Memory B cell (primary cell): ENCODE measurements around the gene YEATS4.
"Not testable (repeated sequence)": the region's sequence is repeated elsewhere in the genome, so short reads cannot be mapped to it uniquely, and the experiment has no call there.

Experiments
- ATAC-seq: fragments of 150-1000 bp; cut with Tn5 transposase; 2 replicates; pipeline ENCODE4 v1.10.0; 2021; ENCODE audit warnings: low read depth, mild to moderate bottlenecking, moderate library complexity
- DNase-seq, 2 donors: peaks; one replicate each; pipeline ENCODE4 v3.0.0; 2022; ENCODE audit warnings: low spot score in 2 of 2
- H3K27ac Mint-ChIP-seq: one replicate; pipeline ENCODE4 v1.8.0; 2022; ENCODE audit warnings: mild to moderate bottlenecking, moderate library complexity, mixed read lengths
- H3K27me3 Mint-ChIP-seq: one replicate; pipeline ENCODE4 v1.8.0; 2022; ENCODE audit warnings: mixed read lengths
- H3K36me3 Mint-ChIP-seq: one replicate; pipeline ENCODE4 v1.8.0; 2022; ENCODE audit warnings: mild to moderate bottlenecking, mixed read lengths
- H3K4me1 Mint-ChIP-seq: one replicate; pipeline ENCODE4 v1.8.0; 2022; ENCODE audit warnings: mixed read lengths
- H3K4me3 Mint-ChIP-seq: one replicate; pipeline ENCODE4 v1.8.0; 2022; ENCODE audit warnings: mild to moderate bottlenecking, moderate library complexity, mixed read lengths
- H3K9me3 Mint-ChIP-seq: one replicate; pipeline ENCODE4 v1.8.0; 2022; ENCODE audit warnings: mixed read lengths

YEATS4 gene

DNA sequence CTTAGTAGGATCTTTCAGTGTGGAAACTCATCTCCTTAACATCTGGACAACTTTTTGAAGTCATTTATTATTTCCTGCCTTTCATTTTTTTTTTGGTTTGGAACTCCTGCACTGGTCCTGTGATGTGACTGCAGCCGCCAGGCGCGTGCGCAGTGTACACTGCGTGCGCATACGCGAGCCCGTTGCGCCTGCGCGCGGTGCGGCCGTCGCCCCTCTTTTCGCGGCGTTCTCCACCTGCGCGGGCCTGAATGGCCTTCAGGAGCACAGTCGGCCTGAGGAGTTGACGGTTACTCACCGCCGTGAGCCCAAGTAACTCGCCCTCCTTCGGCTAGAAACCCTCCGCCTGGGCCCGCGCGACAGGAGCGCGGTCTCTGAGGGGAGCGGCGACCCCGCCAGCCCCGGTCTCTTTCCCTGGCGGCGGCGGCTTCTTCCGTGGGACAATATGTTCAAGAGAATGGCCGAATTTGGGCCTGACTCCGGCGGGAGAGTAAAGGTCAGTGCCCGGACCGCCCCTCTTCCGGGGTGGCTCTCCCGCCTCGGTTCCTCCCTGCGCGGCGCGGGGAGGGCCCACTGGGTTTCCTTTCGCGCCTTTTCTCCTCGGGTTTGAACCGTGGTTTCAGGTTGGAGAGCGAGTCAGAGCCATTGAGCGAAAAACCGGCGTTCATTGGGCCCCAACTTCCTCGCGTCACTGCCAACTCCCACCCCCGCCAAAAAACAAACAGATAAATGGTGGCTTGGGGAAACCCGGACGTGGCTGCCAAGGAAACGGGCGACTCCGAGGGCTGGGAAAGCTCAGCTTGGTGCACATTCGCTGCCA, at the start of gene YEATS4:
Gene YEATS4, plus strand, starts transcription at position 213 of the 817 bp plus-strand sequence. Its CDS starts 230 bp downstream, at position 443.
- DNase-seq (peak; percentile 76 to 82), ATAC-seq (peak; percentile 82)
- no peaks in the 10 kb centered on the region for H3K27me3 Mint-ChIP-seq
- H3K9me3 Mint-ChIP-seq, result no peaks in the 10 kb centered on the region
- H3K4me1 Mint-ChIP-seq, result peaks cover 9% of the 10 kb centered on the region
- peak within 1 kb of the TSS; percentile 82 for H3K4me3 Mint-ChIP-seq
- H3K27ac Mint-ChIP-seq, result peak within 1 kb of the TSS; percentile 96
- no peaks in the 10 kb centered on the region for H3K36me3 Mint-ChIP-seq

DNA sequence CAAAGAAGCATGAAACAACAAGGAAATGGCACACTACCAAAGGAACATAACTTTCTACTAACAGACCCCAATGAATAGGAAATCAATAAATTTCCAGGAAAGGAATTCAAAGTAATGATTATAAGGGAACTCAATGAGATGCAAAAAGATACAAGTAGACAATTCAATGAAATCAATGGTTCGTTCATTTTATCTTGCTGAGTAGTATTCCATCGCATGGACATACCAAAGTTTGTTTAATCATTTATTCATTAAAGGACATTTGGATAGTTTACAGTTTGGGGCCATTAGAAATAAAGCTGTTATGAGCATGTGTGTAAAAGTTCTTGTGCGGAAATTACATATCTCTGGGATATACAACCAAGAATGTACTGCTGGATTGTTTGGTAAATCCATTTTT, 46.3 kb upstream of the YEATS4 start:
- H3K27ac Mint-ChIP-seq, result no peak overlapping the region
- ATAC-seq, result no peak
- no peaks in the 10 kb centered on the region for H3K27me3 Mint-ChIP-seq
- H3K4me3 Mint-ChIP-seq, result no peak overlapping the region
- DNase-seq, result no peak
- H3K4me1 Mint-ChIP-seq, result no peaks in the 10 kb centered on the region
- H3K36me3 Mint-ChIP-seq, result peaks cover 6% of the 10 kb centered on the region
- H3K9me3 Mint-ChIP-seq, result peaks cover under 1% of the 10 kb centered on the region

DNA sequence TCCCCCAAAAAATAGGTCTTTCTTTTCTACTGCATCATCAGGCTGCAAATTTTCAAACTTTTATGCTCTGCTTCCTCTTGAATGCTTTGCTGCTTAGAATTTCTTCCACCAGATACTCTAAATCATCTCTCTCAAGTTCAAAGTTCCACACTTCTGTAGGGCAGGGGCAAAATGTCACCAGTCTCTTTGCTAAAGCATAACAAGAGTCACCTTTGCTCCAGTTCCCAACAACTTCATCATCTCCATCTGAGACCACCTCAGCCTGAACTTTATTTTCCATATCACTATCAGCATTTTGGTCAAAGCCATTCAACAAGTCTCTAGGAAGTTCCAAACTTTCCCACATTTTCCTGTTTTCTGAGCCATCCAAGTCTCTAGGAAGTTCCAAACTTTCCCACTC, 42.8 kb upstream of the YEATS4 start:
- not testable (repeated sequence) for H3K27me3 Mint-ChIP-seq, H3K9me3 Mint-ChIP-seq, H3K4me3 Mint-ChIP-seq, ATAC-seq, H3K27ac Mint-ChIP-seq, DNase-seq, H3K36me3 Mint-ChIP-seq, H3K4me1 Mint-ChIP-seq

DNA sequence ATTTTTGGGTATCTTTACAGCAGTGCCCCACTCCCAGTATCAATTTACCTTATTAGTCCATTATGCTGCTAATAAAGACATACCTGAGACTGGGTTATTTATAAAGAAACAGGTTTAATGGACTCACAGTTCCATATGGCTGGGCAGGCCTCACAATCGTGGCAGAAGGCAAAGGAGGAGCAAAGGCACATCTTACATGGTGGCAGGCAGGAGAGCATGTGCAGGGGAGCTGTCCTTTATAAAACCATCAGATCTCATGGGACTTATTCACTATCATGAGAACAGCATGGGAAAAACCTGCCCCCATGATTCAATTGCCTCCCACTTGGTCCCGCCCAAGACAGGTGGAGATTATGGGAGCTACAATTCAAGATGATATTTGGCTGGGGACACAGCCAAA, 42.3 kb upstream of the YEATS4 start:
- not testable (repeated sequence) for ATAC-seq, H3K9me3 Mint-ChIP-seq, H3K27ac Mint-ChIP-seq, DNase-seq, H3K4me3 Mint-ChIP-seq, H3K4me1 Mint-ChIP-seq, H3K36me3 Mint-ChIP-seq, H3K27me3 Mint-ChIP-seq

DNA sequence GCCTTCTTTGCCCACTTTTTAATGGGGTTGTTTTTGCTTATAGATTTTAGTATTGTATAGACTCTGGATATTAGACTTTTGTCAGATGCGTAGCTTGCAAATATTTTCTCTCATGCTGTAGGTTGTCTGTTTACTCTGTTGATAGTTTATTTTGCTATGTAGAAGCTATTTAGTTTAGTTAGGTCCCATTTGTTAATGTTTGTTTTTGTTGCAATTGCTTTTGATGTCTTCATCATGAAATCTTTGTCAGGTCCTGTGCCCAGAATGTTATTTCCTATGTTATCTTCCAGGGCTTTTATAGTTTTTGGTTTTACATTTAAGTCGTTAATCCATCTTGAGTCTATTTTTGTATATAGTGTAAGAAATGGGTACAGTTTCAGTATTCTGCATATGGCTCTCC, 41.3 kb upstream of the YEATS4 start:
- no peak for ATAC-seq
- peaks cover 5% of the 10 kb centered on the region for H3K9me3 Mint-ChIP-seq
- peaks cover 6% of the 10 kb centered on the region for H3K36me3 Mint-ChIP-seq
- H3K4me1 Mint-ChIP-seq, result no peaks in the 10 kb centered on the region
- no peak overlapping the region for H3K4me3 Mint-ChIP-seq
- DNase-seq, result no peak
- H3K27me3 Mint-ChIP-seq, result peaks cover 2% of the 10 kb centered on the region
- H3K27ac Mint-ChIP-seq, result no peak overlapping the region

DNA sequence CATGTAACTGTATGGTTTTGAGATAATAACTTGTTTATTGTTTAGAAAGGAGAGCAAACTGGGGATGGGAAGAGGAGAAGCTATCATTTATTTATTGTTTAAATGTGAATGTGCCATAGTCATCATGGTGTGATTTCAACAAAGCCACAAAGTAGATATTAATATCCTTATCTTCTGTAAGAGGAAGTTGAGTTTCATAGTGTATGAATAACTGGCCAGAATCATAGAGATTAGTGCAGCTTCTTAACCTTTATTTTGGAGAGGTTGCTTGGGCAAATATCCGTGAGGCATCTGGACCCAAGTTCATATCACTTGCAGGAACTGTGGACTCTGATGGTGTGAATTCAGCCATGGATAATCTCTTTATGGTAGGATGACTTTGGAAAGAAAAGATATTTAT, 38.2 kb upstream of the YEATS4 start:
- H3K9me3 Mint-ChIP-seq, result peaks cover 5% of the 10 kb centered on the region
- H3K27me3 Mint-ChIP-seq, result peaks cover 2% of the 10 kb centered on the region
- no peak for ATAC-seq
- peaks cover 6% of the 10 kb centered on the region for H3K36me3 Mint-ChIP-seq
- no peak overlapping the region for H3K27ac Mint-ChIP-seq
- no peak for DNase-seq
- peaks cover 2% of the 10 kb centered on the region for H3K4me1 Mint-ChIP-seq
- no peak overlapping the region for H3K4me3 Mint-ChIP-seq

DNA sequence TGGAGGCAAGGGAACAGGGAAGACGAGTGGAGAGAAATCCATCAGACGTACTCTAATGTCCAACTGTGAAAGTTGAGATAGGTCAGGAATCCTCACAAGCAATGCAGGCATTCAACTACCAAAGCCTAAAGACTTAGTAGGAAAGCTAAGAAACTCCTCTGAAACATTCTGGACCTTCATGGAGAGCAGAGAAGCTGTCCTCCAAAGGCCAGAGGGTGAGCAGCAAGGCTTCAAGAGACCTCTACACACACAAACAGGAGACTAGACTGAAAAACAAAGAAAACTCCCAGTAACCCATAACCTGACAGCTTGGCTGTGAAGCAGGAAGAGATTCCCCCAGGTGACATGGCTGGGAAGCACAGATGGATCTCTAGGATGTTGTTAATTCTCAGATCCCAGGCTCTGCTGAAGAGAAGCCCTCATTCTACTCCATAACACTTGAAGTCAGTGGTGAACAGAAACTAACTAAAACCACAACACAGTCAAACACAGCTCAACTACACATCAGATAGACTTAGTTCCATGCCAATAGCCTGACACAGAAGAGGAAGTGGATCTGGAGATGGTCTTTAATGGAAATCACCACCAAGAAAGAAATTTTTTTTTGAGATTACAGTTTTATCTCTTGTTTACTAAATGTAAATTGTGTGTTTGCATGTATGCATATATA, 34.6 kb upstream of the YEATS4 start:
- ATAC-seq, result peak; percentile 78
- Mint-ChIP-seq H3K4me1 (peaks cover 8% of the 10 kb centered on the region), H3K27ac (no peak overlapping the region)

DNA sequence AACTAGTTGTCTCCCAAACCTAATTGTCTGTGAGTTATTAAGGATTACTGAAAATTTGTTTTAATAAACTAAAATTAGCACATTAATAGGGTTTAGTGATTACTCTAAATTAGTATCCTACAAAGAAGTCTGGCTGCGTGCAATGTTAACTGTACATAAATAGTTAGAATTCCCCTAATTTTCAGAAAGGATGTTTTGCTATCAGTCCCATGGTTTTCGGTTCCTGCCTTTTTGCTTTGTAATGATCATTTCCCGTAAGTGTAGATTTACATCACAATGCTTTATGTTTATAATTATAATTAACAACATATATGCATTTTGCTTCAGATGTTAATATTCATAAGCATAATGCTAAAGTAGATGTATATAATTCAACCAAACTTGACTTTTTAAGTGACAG, 31.1 kb upstream of the YEATS4 start:
- H3K4me3 Mint-ChIP-seq, result no peak overlapping the region
- H3K27me3 Mint-ChIP-seq, result no peaks in the 10 kb centered on the region
- peaks cover 4% of the 10 kb centered on the region for H3K36me3 Mint-ChIP-seq
- ATAC-seq (no peak), DNase-seq (no peak)
- H3K27ac Mint-ChIP-seq, result no peak overlapping the region
- no peaks in the 10 kb centered on the region for H3K9me3 Mint-ChIP-seq
- peaks cover 14% of the 10 kb centered on the region for H3K4me1 Mint-ChIP-seq

More for the DNA sequence above, 34.6 kb upstream of the YEATS4 start:
- Mint-ChIP-seq H3K27me3 (peaks cover 2% of the 10 kb centered on the region), H3K9me3 (no peaks in the 10 kb centered on the region), H3K36me3 (peaks cover 4% of the 10 kb centered on the region), H3K4me3 (no peak overlapping the region)
- no peak for DNase-seq

DNA sequence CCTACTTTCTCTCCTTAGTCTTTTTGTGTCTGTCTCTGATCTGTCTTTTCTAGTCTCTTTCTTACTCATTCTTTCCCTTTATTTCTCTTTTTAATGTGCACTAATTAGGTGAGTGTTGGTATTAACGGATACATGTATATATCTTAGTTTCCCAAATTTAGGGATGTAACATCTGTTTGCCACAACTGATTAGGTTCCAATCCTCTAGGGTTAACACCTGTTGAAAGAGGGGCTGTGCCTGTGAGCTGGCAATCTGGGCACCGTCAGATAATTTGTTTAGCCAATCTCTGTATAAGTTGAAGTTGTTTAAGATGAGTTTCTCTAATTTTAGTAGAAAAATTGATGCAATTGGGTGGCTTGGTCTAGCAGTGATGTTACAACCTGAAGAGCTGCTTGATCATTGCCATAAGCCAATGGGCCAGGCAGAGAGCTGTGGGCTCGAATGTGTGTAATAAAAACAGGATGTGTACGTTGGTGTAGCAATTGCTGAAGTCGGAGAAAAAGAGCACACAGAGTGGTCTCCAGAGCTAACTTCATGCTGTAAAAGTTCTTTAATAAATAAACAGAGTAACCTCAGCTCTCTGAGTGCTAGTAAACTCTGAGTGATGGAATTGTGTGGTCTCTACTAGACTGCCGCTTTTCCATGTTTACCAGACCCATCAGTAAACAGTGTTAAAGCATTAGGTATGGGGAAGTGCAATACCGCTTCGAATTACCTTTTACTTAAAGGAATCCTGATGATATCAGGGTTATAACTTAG, 29.7 kb upstream of the YEATS4 start:
- no peak for DNase-seq
- peak overlapping the region; percentile 85 for H3K4me3 Mint-ChIP-seq
- H3K9me3 Mint-ChIP-seq, result no peaks in the 10 kb centered on the region
- H3K27me3 Mint-ChIP-seq, result no peaks in the 10 kb centered on the region
- peak; percentile 21 for ATAC-seq
- peak overlapping the region; percentile 75 for H3K27ac Mint-ChIP-seq
- peaks cover 14% of the 10 kb centered on the region for H3K4me1 Mint-ChIP-seq
- peaks cover 4% of the 10 kb centered on the region for H3K36me3 Mint-ChIP-seq

DNA sequence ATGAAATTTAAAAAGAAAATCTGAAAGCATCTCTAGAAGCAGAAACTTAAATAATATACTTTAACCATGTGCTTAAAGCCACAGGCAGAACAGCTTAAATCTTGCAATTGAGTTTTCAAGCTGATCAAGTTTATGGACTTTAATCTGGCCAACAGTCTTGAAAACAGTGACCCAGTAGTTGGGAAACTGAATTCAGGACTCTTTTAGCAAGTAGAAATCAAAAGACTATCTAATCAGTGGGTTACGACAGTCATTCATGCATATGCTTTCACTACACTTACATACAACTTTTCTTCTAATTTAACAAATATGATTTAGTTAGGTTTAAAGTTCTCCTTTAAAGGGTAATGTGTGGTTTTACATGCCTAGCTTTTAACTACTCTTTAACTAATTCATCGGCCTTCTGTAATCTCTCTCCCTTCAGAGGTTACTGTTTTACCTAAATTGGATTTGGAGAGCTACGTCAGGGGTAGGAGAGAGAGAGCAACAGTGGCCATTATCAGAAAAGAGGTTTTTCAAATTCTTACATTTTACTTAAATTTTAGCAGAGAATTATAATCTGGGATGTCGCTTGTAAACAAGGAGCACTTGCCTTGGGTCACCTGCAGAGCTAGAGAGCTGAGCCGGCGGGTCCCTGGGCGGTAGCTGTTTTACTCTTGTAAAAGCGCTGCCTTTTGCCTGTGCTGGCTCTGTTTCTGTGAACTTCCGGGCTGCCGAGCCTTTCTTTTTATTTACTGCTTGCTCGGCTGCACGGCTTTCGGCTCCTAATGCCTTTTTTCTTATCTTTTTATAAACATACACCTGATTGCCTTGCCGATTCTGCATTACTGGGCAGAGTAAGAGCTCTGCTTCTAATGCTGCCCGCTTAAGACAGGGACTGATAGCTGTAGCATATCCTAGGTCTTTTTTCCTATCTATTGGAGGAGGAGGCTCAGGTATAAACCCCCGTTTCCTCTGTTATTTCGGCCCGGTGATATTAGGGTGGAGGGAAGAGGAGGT, 28.8 kb upstream of the YEATS4 start:
- Mint-ChIP-seq H3K4me1 (peaks cover 12% of the 10 kb centered on the region), H3K4me3 (peak overlapping the region; percentile 85), H3K9me3 (no peaks in the 10 kb centered on the region), H3K27me3 (no peaks in the 10 kb centered on the region), H3K36me3 (peaks cover 4% of the 10 kb centered on the region), H3K27ac (peak overlapping the region; percentile 75)
- peak; percentile 84 for ATAC-seq
- peak; percentile 34 to 36 for DNase-seq

DNA sequence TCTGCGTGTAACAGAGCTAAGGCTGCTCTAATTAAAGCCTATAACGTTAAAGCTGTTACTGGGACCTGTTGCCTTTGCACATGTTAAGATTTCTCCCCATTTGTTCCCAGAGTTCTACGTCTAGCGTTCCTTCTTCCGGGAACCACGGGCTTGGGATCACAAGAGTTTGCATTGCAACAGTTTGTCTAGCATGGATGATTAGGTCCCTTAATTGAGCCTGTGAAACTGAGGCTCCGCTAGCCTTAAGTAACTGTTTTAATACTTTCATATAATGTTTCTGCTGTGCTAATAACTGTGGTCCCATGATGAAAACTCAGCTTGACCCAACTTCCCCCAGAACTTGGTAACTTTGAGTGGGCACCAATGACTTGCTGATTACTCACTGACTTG, 28.0 kb upstream of the YEATS4 start:
- Mint-ChIP-seq H3K27me3 (no peaks in the 10 kb centered on the region), H3K4me3 (peak overlapping the region; percentile 85), H3K4me1 (peaks cover 12% of the 10 kb centered on the region), H3K9me3 (no peaks in the 10 kb centered on the region), H3K36me3 (peaks cover 3% of the 10 kb centered on the region), H3K27ac (peak overlapping the region; percentile 75)
- DNase-seq (no peak), ATAC-seq (no peak)

DNA sequence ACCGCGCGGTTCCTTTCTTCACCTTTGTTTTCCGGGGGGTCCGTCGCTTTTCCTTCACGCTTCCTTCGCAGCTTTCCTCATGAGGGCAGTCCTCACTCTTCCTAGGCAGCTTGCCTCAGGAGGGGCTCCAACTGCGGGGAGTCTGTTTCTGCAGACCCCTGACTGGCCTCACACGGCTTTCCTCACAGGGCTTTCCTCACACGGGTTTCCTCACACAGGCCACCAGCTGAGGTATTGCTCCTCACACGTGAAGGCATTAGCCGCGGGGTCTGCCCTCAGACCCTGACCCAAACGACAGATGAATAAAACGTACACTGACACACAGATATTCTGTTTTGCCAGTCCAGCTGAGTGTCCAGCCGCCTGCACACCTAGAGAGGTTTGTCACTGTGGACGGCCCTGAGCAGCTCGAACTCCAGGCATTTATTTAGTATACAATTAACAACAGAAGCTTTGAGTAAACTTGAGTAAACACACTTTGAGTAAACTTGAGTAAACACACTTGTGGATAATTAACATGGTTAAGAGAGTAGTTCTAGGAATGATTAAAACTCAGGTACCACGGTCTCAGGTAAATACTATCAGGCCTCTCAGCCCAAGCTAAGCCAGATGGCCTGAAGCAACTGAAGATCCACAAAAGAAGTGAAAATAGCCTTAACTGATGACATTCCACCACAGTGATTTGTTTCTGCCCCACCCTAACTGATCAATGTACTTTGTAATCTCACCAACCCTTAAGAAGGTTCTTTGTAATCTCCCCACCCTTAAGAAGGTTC, 27.4 kb upstream of the YEATS4 start:
- H3K27ac Mint-ChIP-seq, result no peak overlapping the region
- no peaks in the 10 kb centered on the region for H3K27me3 Mint-ChIP-seq
- peaks cover 16% of the 10 kb centered on the region for H3K4me1 Mint-ChIP-seq
- no peaks in the 10 kb centered on the region for H3K36me3 Mint-ChIP-seq
- no peaks in the 10 kb centered on the region for H3K9me3 Mint-ChIP-seq
- peak overlapping the region; percentile 85 for H3K4me3 Mint-ChIP-seq
- ATAC-seq, result no peak
- no peak for DNase-seq
